ENCODE data around the gene UGT8. TPM values are rescaled to one million over a fixed set of nuclear protein-coding genes. Genes with fewer than 3 reads are reported as not detected.
"Not testable (repeated sequence)": the region's sequence is repeated elsewhere in the genome, so short reads cannot be mapped to it uniquely, and the experiment has no call there.

Gene UGT8
- total RNA-seq, 1 experiment from 2014 or later, result 0.39 TPM

DNA sequence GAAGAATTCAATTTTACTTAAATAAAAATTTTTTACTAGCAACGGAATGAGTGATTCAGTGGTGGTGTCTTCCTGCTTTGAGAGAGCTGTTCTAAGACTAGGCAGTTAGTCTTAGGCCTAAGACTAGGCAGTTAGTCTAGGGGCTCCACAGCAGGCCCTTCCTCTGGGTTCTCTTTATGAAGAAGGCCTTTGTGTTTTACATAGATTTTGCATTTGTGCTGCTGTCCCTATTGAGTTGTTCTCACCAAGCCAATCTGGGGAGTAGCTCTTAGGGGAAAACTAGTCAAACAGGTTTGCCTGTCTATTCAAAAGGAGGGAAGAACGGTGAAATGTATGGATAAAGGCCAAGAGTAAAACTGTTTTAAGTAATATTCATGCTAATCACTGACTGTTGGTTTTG, 7.6 kb downstream of the UGT8 start:
- no peak for DNase-seq (ENCODE audit: low read depth)

DNA sequence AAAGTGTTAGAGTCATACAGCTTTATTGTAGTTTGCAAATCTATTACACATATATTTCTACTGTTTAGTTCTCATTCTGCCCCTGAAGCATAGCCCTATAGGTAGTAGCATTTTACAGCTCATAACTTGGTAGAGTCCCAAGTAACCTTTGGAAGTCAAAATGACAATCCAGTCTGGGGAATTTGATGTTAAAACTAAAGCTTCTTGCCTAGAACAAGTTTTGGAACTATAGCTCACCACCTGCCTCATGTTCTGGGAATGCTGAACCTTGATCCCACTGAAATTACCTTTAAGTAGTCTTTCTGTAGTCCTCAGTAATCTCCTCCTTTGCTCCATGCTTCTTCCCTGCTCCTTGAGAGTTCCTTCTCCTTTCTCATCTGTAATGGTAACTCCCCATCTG, 8.4 kb downstream of the UGT8 start:
- DNase-seq (ENCODE audit: low read depth), result no peak

- no peak for DNase-seq (ENCODE audit: low read depth)
Observed at GRCh38 chr4:114613560-114613959, 15.0 kb downstream of the UGT8 start.

DNA sequence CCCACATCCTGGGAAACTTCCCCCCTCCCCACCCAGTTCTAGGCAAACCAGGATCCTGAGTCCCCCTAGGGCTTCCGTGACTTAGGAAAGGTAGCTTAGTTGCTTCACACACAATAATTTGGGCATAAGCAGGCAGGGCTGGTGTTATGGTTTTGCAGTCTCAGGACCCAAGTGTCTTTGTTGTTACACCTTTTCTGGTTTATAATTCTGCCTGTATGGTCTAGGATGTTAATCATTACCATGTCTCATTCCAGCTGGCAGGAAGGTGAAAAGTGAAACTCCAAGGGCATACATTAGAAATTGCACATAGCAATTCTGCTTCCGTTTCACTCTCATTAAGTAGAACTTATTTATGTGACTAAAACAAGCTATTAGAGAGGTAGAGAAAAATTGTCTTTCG, 16.8 kb downstream of the UGT8 start:
- DNase-seq (ENCODE audit: low read depth), result no peak

- not testable (repeated sequence) for DNase-seq (ENCODE audit: low read depth)
Observed at GRCh38 chr4:114616036-114616435, 17.4 kb downstream of the UGT8 start.

DNA sequence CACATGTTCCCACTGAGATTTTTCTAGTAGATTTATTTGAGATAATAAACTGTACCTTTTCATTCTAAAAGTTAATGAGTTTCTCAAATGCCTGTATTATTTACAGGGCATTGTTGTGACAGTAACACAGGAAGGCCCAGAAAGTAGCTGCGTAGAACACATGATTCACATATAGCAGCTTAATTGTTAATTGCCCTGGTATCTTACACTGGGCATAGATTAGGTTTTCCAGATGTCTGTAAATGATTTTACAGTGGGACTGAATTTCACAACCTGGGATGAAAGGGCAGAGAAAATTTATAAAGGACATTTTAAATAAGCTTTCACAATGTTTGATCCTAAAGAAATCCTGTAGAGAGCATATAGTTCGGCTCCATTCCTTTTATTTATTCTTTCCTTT, 27.6 kb downstream of the UGT8 start:
- no peak for DNase-seq (ENCODE audit: low read depth)

DNA sequence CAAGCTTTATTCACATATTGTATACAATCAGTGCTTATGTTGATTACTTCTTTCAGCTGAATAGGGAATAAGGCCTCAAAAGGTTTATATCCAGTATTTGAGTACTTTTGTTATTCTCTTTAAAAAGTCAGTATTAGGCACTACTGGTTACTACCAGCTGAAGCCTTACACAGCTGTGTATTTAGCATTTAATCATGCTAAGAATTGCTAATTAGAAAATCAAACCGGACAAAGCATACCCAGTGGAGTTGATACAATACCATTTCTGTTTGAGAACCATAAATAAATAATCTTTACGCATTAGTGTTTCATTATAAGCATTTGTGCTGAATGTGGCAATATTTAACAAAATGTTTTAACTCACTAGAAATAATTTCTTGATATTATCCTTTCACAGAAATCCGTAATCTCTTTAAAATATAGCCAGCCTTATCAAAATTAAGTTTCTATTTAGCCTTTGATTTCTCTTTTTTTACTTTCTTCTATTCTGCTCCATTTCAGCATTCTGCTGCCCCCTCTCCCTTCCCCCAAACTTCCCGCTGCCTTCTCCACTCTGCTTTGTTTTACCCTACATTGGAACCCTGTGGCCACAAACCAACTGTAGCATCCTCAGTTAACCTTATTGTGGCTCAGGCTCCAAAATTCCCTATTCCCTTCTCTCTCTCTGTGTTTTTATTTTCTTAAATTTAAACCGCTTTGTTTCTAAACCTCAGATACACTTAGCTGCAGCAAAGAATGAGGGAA, 37.8 kb downstream of the UGT8 start:
- DNase-seq (ENCODE audit: low read depth), result no peak

- DNase-seq (ENCODE audit: low read depth), result no peak
Observed at GRCh38 chr4:114642173-114642780, 43.7 kb downstream of the UGT8 start.

GRCh38 chr4:114649908-114650307, 51.3 kb downstream of the UGT8 start:
- no peak for DNase-seq (ENCODE audit: low read depth)

- DNase-seq (ENCODE audit: low read depth), result no peak
Observed at GRCh38 chr4:114653675-114654074, 55.1 kb downstream of the UGT8 start.

- no peak for DNase-seq (ENCODE audit: low read depth)
Observed at GRCh38 chr4:114654592-114654991, 56.0 kb downstream of the UGT8 start.

GRCh38 chr4:114658179-114658578, 59.6 kb downstream of the UGT8 start:
- no peak for DNase-seq (ENCODE audit: low read depth)

- no peak for DNase-seq (ENCODE audit: low read depth)
Observed at GRCh38 chr4:114658776-114659175, 60.2 kb downstream of the UGT8 start.

GRCh38 chr4:114659386-114660008, 60.9 kb downstream of the UGT8 start:
- peak; percentile 49 for DNase-seq (ENCODE audit: low read depth)

DNA sequence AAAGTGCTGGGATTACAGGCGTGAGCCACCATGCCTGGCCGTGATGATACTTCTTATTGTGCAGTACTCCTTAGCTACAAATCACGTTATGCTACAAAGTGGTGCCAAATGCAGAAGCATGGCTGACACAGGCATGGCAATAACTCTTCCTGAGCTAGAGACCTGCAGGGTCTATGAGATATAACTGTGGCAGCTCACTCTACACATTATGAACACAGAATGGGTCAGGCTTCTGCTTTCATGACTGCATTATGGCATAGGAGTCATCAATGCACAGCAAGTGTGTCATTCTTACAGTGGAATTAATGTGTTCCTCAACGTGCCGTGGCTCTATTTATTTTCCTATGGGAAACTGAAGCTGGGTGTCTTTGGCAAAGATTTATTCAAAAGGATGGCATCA, 64.5 kb downstream of the UGT8 start:
- DNase-seq (ENCODE audit: low read depth), result no peak

GRCh38 chr4:114668577-114668976, 70.0 kb downstream of the UGT8 start:
- DNase-seq (ENCODE audit: low read depth), result no peak

- DNase-seq (ENCODE audit: low read depth), result not testable (repeated sequence)
Observed at GRCh38 chr4:114670733-114671132, 72.1 kb downstream of the UGT8 start.

GRCh38 chr4:114673306-114673705, 74.7 kb downstream of the UGT8 start:
- DNase-seq (ENCODE audit: low read depth), result no peak

DNA sequence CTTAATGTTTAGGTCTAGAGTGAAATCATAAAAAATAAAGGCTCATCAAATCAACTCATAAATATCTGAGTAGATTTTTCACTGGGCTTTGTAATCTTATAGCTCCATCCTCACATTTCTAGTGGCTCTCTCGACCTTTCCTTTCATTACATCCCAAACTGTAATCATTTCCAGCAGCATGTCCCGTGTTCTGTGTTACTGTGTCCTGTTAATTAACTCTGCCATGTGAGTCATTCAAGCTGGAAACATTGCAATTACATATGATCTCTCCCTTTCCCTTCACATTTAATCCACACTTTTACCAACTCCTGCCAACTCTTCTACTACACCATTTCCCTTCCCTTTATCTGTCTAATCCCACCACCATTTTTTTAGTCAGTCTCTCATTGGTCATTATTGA, 75.5 kb downstream of the UGT8 start:
- DNase-seq (ENCODE audit: low read depth), result no peak

DNA sequence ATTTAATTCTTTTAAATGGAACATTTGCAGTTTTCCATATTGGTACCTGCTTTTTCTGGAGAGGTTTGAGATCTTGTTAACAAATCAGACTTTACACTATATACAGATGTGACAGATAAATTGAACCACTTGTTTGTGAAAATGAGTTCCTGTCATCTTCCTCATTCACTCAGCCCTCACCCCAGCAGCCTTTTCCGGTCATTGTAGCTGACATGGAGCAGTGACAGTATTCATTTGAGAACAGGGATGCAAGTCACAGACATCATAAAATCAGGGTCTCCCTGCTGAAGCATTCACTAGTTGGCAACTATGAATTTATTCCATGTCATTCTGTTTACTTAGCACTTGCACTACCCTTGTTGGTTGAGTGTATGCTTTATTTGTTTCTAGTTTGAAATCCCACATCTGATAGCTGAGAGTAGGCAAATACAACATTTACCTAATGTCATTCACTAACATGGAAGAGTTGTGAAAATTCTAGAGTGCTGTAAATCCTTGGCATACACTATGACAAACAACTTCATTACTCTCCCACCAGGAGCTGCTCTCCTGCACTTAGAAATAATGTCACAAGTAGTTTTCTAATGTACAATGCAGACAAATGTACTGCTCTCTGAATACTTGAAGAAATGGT, 78.9 kb downstream of the UGT8 start:
- DNase-seq (ENCODE audit: low read depth), result no peak

GRCh38 chr4:114684462-114684861, 85.9 kb downstream of the UGT8 start:
- no peak for DNase-seq (ENCODE audit: low read depth)

DNA sequence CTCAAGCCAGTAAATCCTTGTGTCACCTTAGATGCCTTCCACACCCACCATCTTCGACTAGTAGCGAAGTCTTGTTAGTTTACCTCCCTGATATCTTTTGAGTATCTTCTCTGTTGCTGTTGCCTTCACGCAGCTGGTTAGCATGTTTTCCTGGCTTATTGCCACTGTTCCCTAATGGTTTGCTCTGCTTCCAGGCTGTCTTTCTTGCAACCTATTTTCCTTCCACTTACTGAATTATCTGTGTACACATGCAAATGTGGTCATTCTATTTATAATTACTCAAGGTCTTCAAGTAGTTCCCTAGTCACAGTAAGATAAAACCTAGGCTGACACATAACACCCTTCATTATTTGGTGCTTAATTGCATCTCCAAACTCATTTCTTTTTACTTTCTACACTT, 89.5 kb downstream of the UGT8 start:
- no peak for DNase-seq (ENCODE audit: low read depth)

DNA sequence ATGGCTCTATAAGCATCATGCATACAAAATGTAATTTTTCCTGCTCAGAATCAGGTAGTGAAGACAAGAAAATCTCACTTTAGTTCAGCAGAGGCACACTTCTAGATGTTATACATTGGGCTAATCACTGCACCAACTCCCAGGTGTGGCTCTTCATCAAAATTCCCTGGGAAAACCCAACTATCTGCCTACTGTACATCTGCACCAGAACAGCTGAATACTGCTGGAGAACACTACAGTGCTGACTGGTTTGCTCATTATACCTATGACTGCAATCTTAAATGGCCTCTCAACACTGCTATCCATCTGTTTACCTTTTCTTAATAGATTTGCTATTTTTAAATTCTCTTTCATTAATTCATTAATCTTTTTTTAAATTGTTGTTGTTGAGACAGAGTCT, 92.0 kb downstream of the UGT8 start:
- no peak for DNase-seq (ENCODE audit: low read depth)
